ENCODE measurements around the gene SMAD3.

DNA sequence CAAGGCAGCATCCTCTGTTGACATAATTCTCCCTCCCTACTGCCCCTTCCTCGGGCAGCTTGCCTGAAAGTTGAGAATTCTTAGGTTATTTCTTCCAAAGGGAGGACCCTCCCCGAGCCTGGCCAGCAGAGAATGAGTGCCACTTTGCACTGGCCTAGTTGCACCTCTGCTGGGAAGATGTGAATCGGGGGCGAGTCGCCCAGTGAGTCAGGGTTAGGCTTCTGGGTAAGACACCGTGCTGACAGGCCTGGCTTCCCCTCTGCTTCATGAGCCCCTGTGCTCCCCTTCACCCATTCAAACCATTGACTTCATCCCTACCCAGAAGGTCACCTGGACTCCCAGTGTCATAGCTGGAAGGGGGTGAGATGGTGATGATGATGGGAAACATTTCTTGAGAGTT is 106.8 kb downstream of the SMAD3 start:
- no peak for TF ChIP-seq CTCF (IDR thresholded peaks at IDR 0.05; ENCODE audit: insufficient read depth, low read length)
- TF ChIP-seq REST (IDR thresholded peaks at IDR 0.05; ENCODE audit: insufficient replicate concordance, low read depth): no peak
- no peak for TF ChIP-seq POLR2AphosphoS5 (IDR thresholded peaks at IDR 0.05; ENCODE audit: low read depth)
